Measurements from ENCODE around the gene MAOA. TPM values are rescaled to one million over a fixed set of nuclear protein-coding genes. Genes with fewer than 3 reads are reported as not detected.

The MAOA gene
- total and polyA plus RNA-seq, 2 experiments from 2014 or later = 54.0 to 110 TPM

- Histone ChIP-seq H4K20me1 (ENCODE audit: insufficient read depth, poor library complexity, severe bottlenecking) (no peaks in the 10 kb centered on the region), H3K9me2 (replicated peaks; ENCODE audit: insufficient read depth) (no peaks in the 10 kb centered on the region), H3K4me2 (no peak overlapping the region), H3K4me1 (ENCODE audit: insufficient read depth) (peaks cover 4% of the 10 kb centered on the region), H3K79me2 (no peaks in the 10 kb centered on the region), H3K4me3 (no peak overlapping the region), H3K9me3 (ENCODE audit: low read depth) (no peaks in the 10 kb centered on the region), H3K36me3 (replicated peaks; ENCODE audit: insufficient read depth, low read depth) (no peaks in the 10 kb centered on the region), H2AFZ (no peak overlapping the region), H3K27ac (no peak overlapping the region), H3K27me3 (no peaks in the 10 kb centered on the region)
- TF ChIP-seq EZH2 (IDR thresholded peaks at IDR 0.05; ENCODE audit: borderline replicate concordance) (no peak), EZH2phosphoT487 (IDR thresholded peaks at IDR 0.05; ENCODE audit: low read depth, severe bottlenecking, unreplicated experiment) (no peak)
- TF ChIP-seq, protein P1, sequence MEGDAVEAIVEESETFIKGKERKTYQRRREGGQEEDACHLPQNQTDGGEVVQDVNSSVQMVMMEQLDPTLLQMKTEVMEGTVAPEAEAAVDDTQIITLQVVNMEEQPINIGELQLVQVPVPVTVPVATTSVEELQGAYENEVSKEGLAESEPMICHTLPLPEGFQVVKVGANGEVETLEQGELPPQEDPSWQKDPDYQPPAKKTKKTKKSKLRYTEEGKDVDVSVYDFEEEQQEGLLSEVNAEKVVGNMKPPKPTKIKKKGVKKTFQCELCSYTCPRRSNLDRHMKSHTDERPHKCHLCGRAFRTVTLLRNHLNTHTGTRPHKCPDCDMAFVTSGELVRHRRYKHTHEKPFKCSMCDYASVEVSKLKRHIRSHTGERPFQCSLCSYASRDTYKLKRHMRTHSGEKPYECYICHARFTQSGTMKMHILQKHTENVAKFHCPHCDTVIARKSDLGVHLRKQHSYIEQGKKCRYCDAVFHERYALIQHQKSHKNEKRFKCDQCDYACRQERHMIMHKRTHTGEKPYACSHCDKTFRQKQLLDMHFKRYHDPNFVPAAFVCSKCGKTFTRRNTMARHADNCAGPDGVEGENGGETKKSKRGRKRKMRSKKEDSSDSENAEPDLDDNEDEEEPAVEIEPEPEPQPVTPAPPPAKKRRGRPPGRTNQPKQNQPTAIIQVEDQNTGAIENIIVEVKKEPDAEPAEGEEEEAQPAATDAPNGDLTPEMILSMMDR (IDR thresholded peaks at IDR 0.05; ENCODE audit: poor library complexity) = no peak
- WGBS (ENCODE audit: low lambda C conversion rate, missing lambda C conversion rate) = 81% methylated on average over 2 of the region's 2 CpGs
- DNase-seq (ENCODE audit: low spot score) = no peak
Observed at GRCh38 chrX:43747476-43747875, 91.4 kb downstream of the MAOA start.

- no peak overlapping the region for H3K4me3 ChIP-seq
- H3K27me3 ChIP-seq = no peaks in the 10 kb centered on the region
- H3K4me2 ChIP-seq = no peak overlapping the region
- peaks cover 4% of the 10 kb centered on the region for H3K4me1 ChIP-seq (ENCODE audit: insufficient read depth)
- no peak overlapping the region for H2AFZ ChIP-seq
- no peak overlapping the region for H3K27ac ChIP-seq
- no peaks in the 10 kb centered on the region for H3K79me2 ChIP-seq
- WGBS (ENCODE audit: low lambda C conversion rate, missing lambda C conversion rate) = 23% methylated on average over 6 of the region's 6 CpGs
- no peaks in the 10 kb centered on the region for H3K36me3 ChIP-seq (replicated peaks; ENCODE audit: insufficient read depth, low read depth)
- no peak for TF ChIP-seq EZH2 (IDR thresholded peaks at IDR 0.05; ENCODE audit: borderline replicate concordance)
- TF ChIP-seq, protein P1 (IDR thresholded peaks at IDR 0.05; ENCODE audit: poor library complexity) = peak; percentile 78
- H3K9me2 ChIP-seq (replicated peaks; ENCODE audit: insufficient read depth) = no peaks in the 10 kb centered on the region
- H3K9me3 ChIP-seq (ENCODE audit: low read depth) = no peaks in the 10 kb centered on the region
- H4K20me1 ChIP-seq (ENCODE audit: insufficient read depth, poor library complexity, severe bottlenecking) = no peaks in the 10 kb centered on the region
- DNase-seq (ENCODE audit: low spot score) = peak; percentile 77
Observed at GRCh38 chrX:43750248-43750676, 94.2 kb downstream of the MAOA start.

DNA sequence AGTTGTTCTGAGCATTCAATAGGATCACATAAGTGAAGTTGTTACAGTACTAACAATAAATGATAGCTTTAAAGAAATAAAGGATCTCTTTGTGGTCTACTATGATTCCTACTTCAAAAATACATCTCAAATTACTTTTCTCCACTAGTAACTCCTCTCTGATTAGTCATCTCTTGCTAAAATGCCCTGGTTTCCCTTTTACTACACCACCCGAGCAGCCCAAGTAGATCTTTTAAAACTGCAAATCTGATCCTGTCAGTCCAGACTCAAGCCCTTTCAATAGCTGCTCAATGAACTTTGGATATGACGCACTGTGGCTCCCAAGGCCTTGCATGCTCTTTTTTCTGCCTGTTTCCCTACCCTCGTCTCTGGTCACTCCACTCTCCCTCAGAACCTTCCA, 97.5 kb downstream of the MAOA start:
- Histone ChIP-seq H3K4me1 (ENCODE audit: insufficient read depth) (no peaks in the 10 kb centered on the region), H3K4me2 (no peak overlapping the region), H3K79me2 (no peaks in the 10 kb centered on the region), H3K4me3 (no peak overlapping the region), H3K9me2 (replicated peaks; ENCODE audit: insufficient read depth) (no peaks in the 10 kb centered on the region), H3K27me3 (no peaks in the 10 kb centered on the region), H3K27ac (no peak overlapping the region), H3K36me3 (replicated peaks; ENCODE audit: insufficient read depth, low read depth) (no peaks in the 10 kb centered on the region), H4K20me1 (ENCODE audit: insufficient read depth, poor library complexity, severe bottlenecking) (no peaks in the 10 kb centered on the region), H2AFZ (no peak overlapping the region), H3K9me3 (ENCODE audit: low read depth) (no peaks in the 10 kb centered on the region)
- no peak for DNase-seq (ENCODE audit: low spot score)
- no peak for TF ChIP-seq EZH2 (IDR thresholded peaks at IDR 0.05; ENCODE audit: borderline replicate concordance)
- TF ChIP-seq, protein P1 (IDR thresholded peaks at IDR 0.05; ENCODE audit: poor library complexity) = no peak
- TF ChIP-seq EZH2phosphoT487 (IDR thresholded peaks at IDR 0.05; ENCODE audit: low read depth, severe bottlenecking, unreplicated experiment) = no peak
- 77% methylated on average over 3 of the region's 3 CpGs for WGBS (ENCODE audit: low lambda C conversion rate, missing lambda C conversion rate)

DNA sequence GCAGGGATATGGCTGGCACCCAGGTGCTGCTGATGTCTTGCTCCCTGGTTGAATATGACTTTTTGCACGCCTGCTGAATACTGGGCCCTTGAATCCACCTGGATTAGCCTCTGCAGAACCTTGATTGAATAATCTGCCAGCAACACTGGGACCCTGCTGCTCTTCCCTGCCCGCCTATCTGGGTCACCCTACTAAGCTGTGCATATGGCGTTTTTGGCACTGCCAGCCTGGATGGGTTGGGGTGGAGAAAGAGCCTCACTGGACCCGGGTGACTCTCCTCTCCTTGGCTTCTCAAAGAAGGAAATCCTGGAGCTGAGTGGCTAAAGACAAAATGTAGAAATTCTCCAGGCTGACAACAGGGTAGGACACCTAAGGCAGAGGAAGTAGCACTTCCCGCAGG, 100.0 kb downstream of the MAOA start:
- no peak for DNase-seq (ENCODE audit: low spot score)
- TF ChIP-seq, protein P1 (IDR thresholded peaks at IDR 0.05; ENCODE audit: poor library complexity) = no peak
- TF ChIP-seq EZH2phosphoT487 (IDR thresholded peaks at IDR 0.05; ENCODE audit: low read depth, severe bottlenecking, unreplicated experiment) = no peak
- no peak for TF ChIP-seq EZH2 (IDR thresholded peaks at IDR 0.05; ENCODE audit: borderline replicate concordance)
- H3K4me3 ChIP-seq = no peak overlapping the region
- H3K9me3 ChIP-seq (ENCODE audit: low read depth) = no peaks in the 10 kb centered on the region
- H3K36me3 ChIP-seq (replicated peaks; ENCODE audit: insufficient read depth, low read depth) = no peaks in the 10 kb centered on the region
- no peak overlapping the region for H3K27ac ChIP-seq
- no peak overlapping the region for H2AFZ ChIP-seq
- H3K4me1 ChIP-seq (ENCODE audit: insufficient read depth) = no peaks in the 10 kb centered on the region
- H3K4me2 ChIP-seq = no peak overlapping the region
- no peaks in the 10 kb centered on the region for H3K79me2 ChIP-seq
- H3K9me2 ChIP-seq (replicated peaks; ENCODE audit: insufficient read depth) = no peaks in the 10 kb centered on the region
- H4K20me1 ChIP-seq (ENCODE audit: insufficient read depth, poor library complexity, severe bottlenecking) = no peaks in the 10 kb centered on the region
- H3K27me3 ChIP-seq = no peaks in the 10 kb centered on the region
- WGBS (ENCODE audit: low lambda C conversion rate, missing lambda C conversion rate) = 84% methylated on average over 5 of the region's 5 CpGs
